AG04450 (cell line): ENCODE data around the gene SARDH. TPM values are rescaled to one million over a fixed set of nuclear protein-coding genes. Genes with fewer than 3 reads are reported as not detected.

Experiments used
- CTCF ChIA-PET: fragments of 300-600, 350-600 bp; formaldehyde crosslinking; extraction: SDS; loops from one replicate; lab custom pipeline; 2022; ENCODE audit warnings: antibody characterized with exemption, inconsistent platforms; lab: Charles Lee
- POLR2A ChIA-PET: fragments of 350-600 bp; formaldehyde crosslinking; extraction: SDS; loops from one replicate; lab custom pipeline; 2021; ENCODE audit warnings: antibody characterized with exemption, inconsistent platforms; lab: Yijun Ruan, JAX
- DNase-seq: peaks from one replicate; pipeline ENCODE4 v3.0.0-alpha.2; 2011; ENCODE audit warnings: low read depth, low spot score
- H3K27ac ChIP-seq: one replicate; pipeline ENCODE4 v1.5.1; 2012; ENCODE audit warnings: low read depth, low read length, control low read depth
- H3K27me3 ChIP-seq: one replicate; pipeline ENCODE4 v1.6.0; 2012; ENCODE audit warnings: low read length; ENCODE audit not compliant: control insufficient read depth, insufficient read depth
- H3K4me3 ChIP-seq: 2 replicates; pipeline ENCODE4 v1.5.1; 2011; ENCODE audit warnings: mild to moderate bottlenecking, low read depth, low read length, control low read depth
- H3K9me3 ChIP-seq: 2 replicates; pipeline ENCODE4 v1.5.1; 2012; ENCODE audit warnings: low read length; ENCODE audit not compliant: control insufficient read depth, insufficient read depth
- polyA plus RNA-seq: library from polyadenylated mRNA; depleted of rRNA; stranded (reverse); fragments of >200 nt; gene quantifications from 2 replicates; pipeline ENCODE4 v1.2.3, GENCODE V29; 2011
- TF ChIP-seq, protein P1 (sequence below): IDR thresholded peaks from 2 replicates; pipeline ENCODE4 v1.5.1; 2011; ENCODE audit warnings: low read depth, low read length, control low read depth, inconsistent platforms

SARDH gene
- polyA plus RNA-seq, 1 experiment: 1.3 TPM

DNA sequence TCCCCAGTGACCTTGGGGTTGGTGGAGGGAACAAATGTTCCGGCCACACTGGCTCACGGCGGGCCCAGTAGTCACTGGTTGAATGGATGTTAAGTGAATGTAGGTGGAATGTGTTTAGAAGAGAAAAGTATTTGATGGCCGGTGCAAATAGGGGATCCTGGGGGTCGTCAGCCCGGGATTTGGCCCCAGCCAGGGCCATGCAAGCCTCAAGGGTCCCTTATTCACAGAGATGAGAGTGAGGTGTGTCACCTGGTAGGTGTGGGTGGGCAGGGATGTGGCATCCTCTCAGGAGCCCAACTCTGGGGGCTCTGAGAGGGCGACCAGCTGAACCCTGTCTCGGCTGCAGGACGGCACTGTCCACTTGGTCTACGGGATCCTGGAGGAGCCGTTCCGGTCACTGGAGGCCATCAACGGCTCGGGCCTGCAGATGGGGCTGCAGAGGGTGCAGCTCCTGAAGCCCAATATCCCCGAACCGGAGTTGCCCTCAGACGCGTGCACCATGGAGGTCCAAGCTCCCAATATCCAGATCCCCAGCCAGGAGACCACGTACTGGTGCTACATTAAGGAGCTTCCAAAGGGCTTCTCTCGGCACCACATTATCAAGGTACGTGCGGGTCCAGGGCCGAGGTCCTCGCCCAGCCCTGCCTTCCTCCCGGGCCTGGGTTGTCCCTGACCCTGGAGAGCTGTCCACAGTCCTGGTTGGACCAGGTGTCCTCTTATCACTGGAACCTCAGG lies 96.1 kb downstream of the SARDH start:
- TF ChIP-seq, protein P1, sequence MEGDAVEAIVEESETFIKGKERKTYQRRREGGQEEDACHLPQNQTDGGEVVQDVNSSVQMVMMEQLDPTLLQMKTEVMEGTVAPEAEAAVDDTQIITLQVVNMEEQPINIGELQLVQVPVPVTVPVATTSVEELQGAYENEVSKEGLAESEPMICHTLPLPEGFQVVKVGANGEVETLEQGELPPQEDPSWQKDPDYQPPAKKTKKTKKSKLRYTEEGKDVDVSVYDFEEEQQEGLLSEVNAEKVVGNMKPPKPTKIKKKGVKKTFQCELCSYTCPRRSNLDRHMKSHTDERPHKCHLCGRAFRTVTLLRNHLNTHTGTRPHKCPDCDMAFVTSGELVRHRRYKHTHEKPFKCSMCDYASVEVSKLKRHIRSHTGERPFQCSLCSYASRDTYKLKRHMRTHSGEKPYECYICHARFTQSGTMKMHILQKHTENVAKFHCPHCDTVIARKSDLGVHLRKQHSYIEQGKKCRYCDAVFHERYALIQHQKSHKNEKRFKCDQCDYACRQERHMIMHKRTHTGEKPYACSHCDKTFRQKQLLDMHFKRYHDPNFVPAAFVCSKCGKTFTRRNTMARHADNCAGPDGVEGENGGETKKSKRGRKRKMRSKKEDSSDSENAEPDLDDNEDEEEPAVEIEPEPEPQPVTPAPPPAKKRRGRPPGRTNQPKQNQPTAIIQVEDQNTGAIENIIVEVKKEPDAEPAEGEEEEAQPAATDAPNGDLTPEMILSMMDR: no peak
- Histone ChIP-seq H3K27me3 (peaks cover 40% of the 10 kb centered on the region), H3K27ac (no peak overlapping the region), H3K4me3 (no peak overlapping the region), H3K9me3 (no peaks in the 10 kb centered on the region)
- POLR2A ChIA-PET: no interaction called here
- CTCF ChIA-PET: no interaction called here
- DNase-seq: no peak

DNA sequence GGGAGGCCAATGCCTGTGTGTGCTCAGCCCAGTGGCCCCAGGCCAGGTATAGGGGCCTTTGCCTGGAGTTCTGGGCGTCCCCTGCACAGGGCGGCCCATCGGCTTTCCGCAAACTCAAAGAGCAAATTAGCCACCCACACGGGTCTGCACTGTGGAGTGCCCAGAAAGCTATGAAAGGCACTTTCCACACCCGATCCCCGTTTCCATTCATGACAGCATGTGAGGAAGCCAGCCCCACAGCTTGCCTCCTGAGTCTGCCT lies 96.8 kb downstream of the SARDH start:
- H3K27me3 ChIP-seq: peaks cover 43% of the 10 kb centered on the region

DNA sequence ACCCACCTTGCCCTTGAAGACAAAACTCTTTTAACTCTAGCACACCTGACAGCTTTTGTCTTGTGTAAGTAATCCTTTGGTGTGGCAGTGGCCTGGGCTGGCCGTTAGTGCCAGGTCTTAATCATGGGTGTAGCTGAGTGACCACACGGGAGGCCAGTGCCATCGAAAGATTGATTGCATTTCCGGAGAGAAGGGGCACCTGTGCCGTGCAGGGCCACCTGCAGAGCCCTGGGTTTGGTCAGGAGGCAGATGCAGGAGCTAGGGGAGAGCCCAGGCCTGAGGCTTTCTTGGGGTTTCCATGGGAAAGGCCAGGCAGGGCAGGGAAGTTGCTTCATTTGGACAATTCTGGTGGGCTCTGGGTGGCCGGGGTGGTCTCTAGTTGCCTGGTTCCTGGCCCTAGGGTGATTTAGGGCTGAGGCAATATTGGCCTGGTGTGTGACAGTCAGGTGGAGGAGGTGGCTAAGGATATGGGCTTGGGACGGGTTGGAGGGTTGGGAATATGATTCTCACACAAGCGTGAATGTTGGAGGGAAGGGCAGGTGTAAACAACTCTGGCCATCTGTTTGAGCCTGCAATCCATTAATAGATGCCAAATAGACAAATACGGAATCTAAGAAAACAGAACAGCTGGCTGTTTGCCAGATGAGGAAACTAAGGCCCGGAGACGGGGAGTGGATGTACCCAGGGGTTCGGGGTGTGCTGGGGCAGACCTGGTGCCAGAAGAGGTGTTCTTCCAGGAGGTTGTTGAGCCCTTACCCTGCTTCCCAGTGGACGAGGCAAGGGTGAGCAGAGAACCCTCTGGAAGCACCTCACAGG lies 97.4 kb downstream of the SARDH start:
- POLR2A ChIA-PET: no interaction called here
- Histone ChIP-seq H3K27me3 (peaks cover 42% of the 10 kb centered on the region), H3K9me3 (no peaks in the 10 kb centered on the region), H3K4me3 (no peak overlapping the region), H3K27ac (no peak overlapping the region)
- DNase-seq: no peak
- TF ChIP-seq, protein P1: no peak
- CTCF ChIA-PET: no interaction called here

More for the DNA sequence above, 96.8 kb downstream of the SARDH start:
- POLR2A ChIA-PET: no interaction called here
- Histone ChIP-seq H3K9me3 (no peaks in the 10 kb centered on the region), H3K4me3 (no peak overlapping the region), H3K27ac (no peak overlapping the region)
- TF ChIP-seq, protein P1: no peak
- DNase-seq: no peak
- CTCF ChIA-PET: no interaction called here

DNA sequence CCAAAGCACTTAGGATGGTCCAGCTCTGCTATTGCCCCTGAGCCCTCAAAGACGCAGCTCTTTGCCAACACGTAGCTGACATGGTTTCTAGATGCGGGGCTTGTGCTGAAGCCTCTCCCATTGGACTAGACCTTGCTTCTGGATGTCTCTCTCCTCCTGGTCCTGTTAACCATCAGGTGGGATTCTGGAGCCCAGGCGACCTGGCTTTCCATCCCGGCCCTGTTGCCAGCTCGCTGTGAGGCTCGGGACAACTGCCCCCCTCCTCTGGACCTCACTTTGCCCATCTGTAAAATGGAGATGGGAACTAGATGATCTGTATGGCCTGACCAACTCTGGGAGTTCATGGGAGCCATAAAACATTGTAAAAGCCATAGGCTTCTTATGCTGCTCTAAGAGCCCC lies 98.0 kb downstream of the SARDH start:
- TF ChIP-seq, protein P1: no peak
- ChIA-PET POLR2A (no interaction called here), CTCF (no interaction called here)
- no peaks in the 10 kb centered on the region for H3K9me3 ChIP-seq
- H3K27ac ChIP-seq: no peak overlapping the region
- H3K4me3 ChIP-seq: no peak overlapping the region
- peaks cover 37% of the 10 kb centered on the region for H3K27me3 ChIP-seq
- no peak for DNase-seq

DNA sequence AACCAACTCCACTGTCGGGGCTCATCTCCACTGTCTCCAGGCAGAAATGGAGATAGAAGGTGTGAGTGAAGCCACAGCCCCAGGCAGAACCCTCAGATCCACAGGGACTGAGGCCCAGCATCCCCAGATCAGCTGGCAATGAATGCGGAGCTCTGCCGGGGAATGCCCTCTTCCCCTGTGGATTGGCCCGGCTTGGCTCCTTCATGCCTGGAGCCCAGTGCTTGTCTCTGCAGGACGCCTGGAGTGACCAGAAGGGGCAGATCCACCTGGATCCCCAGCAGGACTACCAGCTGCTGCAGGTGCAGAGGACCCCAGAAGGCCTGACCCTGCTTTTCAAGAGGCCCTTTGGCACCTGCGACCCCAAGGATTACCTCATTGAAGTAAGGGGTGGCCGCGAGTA lies 98.5 kb downstream of the SARDH start:
- ChIA-PET POLR2A (no interaction called here), CTCF (no interaction called here)
- Histone ChIP-seq H3K27me3 (peaks cover 35% of the 10 kb centered on the region), H3K27ac (no peak overlapping the region), H3K9me3 (no peaks in the 10 kb centered on the region), H3K4me3 (no peak overlapping the region)
- TF ChIP-seq, protein P1: no peak
- DNase-seq: no peak
